Epithelial cell of esophagus (primary cell): ENCODE data around the gene SEMA7A.
"Not testable (repeated sequence)": the region's sequence is repeated elsewhere in the genome, so short reads cannot be mapped to it uniquely, and the experiment has no call there.

Experiments
- DNase-seq: peaks from one replicate; pipeline ENCODE4 v3.0.0; 2010; ENCODE audit warnings: low read depth
- H3K4me3 ChIP-seq: 2 replicates; pipeline ENCODE4 v1.5.1; 2011; ENCODE audit warnings: mild to moderate bottlenecking, low read length, control low read depth
- CTCF ChIP-seq: IDR thresholded peaks from 2 replicates; pipeline ENCODE4 v1.5.1; 2011; ENCODE audit warnings: low read depth, mild to moderate bottlenecking, low read length, control low read depth, inconsistent platforms; ENCODE audit not compliant: insufficient read depth; ENCODE audit errors: missing control alignments

The SEMA7A gene

GRCh38 chr15:74464897-74465296 lies 31.1 kb upstream of the SEMA7A start:
- TF ChIP-seq CTCF = no peak
- H3K4me3 ChIP-seq = no peak overlapping the region
- no peak for DNase-seq

- H3K4me3 ChIP-seq = no peak overlapping the region
- DNase-seq = no peak
- TF ChIP-seq CTCF = no peak
Observed at GRCh38 chr15:74464216-74464615, 30.5 kb upstream of the SEMA7A start.

- DNase-seq = no peak
- TF ChIP-seq CTCF = no peak
Observed at GRCh38 chr15:74463634-74464033, 29.9 kb upstream of the SEMA7A start.

GRCh38 chr15:74461847-74462511 lies 28.2 kb upstream of the SEMA7A start:
- peak; percentile 12 for DNase-seq
- TF ChIP-seq CTCF = no peak
- peak overlapping the region; percentile 98 for H3K4me3 ChIP-seq

More at GRCh38 chr15:74463634-74464033, 29.9 kb upstream of the SEMA7A start:
- H3K4me3 ChIP-seq = no peak overlapping the region

DNA sequence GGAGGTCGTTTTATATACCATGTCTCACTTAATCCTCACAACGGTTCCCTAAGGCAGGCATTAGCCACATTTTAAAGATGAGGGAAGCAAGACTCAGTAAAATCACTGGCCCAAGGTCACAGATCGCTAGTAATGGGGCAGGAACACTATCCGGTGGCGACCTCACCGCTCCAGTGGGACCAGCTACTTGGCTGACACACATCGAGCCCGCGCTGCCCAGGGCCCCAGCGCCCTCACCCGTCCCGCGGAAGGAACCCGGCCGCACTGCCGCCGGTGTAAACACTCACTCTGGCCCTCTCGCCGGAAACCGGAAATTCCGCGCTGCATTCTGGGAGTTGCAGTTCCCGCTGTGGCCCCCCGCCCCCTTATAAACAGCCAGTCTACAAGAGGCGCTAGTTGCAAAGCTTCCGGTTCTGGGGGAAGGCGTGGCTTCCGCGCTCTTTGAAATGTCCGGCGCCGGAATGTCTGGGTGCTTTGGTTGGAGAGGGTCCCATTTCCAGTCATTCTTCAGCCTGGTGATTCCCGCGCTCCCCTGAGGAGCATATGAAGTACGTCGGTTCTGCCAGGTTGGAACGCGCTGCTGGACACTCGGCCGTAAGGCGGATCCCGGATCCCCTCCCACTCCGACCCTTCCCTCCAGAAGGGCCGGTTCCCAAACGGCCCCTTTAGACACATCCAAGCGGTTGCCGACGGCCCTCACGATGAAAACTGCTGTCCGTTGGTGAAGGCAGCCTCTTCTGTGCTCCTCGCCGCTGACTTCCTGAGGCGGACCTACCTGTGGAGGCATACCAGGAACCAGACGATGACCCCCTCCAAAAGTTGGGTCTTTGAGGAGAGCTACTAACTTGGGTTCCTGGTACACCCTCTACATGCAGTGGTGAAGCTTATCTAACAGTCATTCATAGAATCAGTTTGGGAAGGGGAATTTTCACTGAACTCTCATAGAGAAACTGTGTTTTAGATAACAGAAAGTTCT lies 27.4 kb upstream of the SEMA7A start, which contains the start of gene UBL7:
Gene UBL7, minus strand, starts transcription at position 290 of the 976 bp plus-strand sequence. CDS start 2,293 bp downstream, outside the sequence.
- H3K4me3 ChIP-seq = peak within 1 kb of the TSS; percentile 98
- TF ChIP-seq CTCF = peak; percentile 27
- DNase-seq = peak; percentile 98

DNA sequence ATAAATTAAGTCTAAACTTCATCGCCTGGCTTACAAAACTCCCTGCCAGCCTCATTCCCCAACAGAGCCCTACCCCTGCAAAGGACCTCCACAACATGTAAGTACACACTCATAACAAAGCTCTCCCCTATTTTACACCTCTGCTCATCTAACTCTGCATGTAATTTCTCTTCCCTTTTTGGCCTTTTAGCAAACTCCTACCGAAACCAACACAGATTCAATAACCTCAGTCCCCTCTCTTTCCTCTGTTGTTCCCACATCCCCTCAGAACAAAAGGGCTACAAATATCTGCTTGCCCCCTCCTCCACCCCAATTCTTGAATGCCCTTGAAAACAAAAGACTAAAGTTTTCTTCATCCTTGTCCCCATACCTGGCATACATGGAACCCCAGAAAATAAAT lies 26.5 kb upstream of the SEMA7A start:
- DNase-seq = no peak
- peak overlapping the region; percentile 98 for H3K4me3 ChIP-seq
- TF ChIP-seq CTCF = no peak

DNA sequence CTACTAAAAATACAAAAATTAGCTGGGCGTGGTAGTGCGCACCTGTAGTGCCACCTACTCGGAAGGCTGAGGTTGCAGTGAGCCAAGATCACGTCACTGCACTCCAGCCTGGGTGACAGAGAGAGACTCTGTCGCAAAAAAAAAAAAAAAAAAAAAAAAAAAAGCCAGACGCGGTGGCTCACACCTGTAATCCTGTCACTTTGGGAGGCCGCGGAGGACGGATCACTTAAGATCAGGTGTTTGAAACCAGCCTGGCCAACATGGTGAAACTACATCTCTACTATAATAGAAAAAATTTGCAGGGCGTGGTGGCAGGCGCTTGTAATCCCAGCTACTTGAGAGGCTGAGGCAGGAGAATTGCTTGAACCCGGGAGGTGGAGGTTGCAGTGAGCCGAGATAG lies 26.0 kb upstream of the SEMA7A start:
- DNase-seq, H3K4me3 ChIP-seq: not testable (repeated sequence)
